Common myeloid progenitor, CD34-positive (primary cell): ENCODE measurements around the gene LAIR2.

ENCODE experiments used
- CTCF ChIA-PET: fragments of 350-600 bp; sonication (Branson Sonifier 250); formaldehyde crosslinking; loops from one replicate; lab custom pipeline; 2021; ENCODE audit warnings: antibody characterized with exemption; lab: Charles Lee
- POLR2A ChIA-PET: fragments of 350-600 bp; sonication (Branson Sonifier 250); formaldehyde crosslinking; loops from one replicate; lab custom pipeline; 2021; ENCODE audit warnings: antibody characterized with exemption; lab: Charles Lee
- DNase-seq, 3 donors: peaks; one replicate each; pipeline versions ENCODE4 v3.0.0 to v3.0.0-alpha.2; 2013
- H3K27ac ChIP-seq, 2 experiments: 1 replicate in 1 of 2; 2 replicates in 1 of 2; pipeline ENCODE4 v1.7.0; 2013; ENCODE audit warnings: inconsistent platforms in 2 of 2, low read length in 2 of 2, mild to moderate bottlenecking in 2 of 2, low read depth in 1 of 2, moderate library complexity in 1 of 2; ENCODE audit not compliant: severe bottlenecking in 2 of 2, insufficient read depth in 1 of 2, poor library complexity in 1 of 2
- H3K27me3 ChIP-seq, 5 experiments: replicated peaks in 2 of 5; 1 replicate in 3 of 5; 2 replicates in 2 of 5; pipeline versions ENCODE4 v1.6.1 to v1.7.0; 2013; ENCODE audit warnings: low read length in 4 of 5, mild to moderate bottlenecking in 2 of 5, moderate library complexity in 2 of 5, inconsistent platforms in 1 of 5; ENCODE audit not compliant: insufficient read depth in 5 of 5, control insufficient read depth in 4 of 5
- H3K36me3 ChIP-seq, 4 experiments: 1 replicate in 2 of 4; 2 replicates in 2 of 4; pipeline versions ENCODE4 v1.6.1 to v1.7.0; 2013; ENCODE audit warnings: low read length in 3 of 4, control low read depth in 1 of 4, mild to moderate bottlenecking in 1 of 4; ENCODE audit not compliant: control insufficient read depth in 4 of 4, insufficient read depth in 4 of 4
- H3K4me1 ChIP-seq, 4 experiments: 1 replicate in 3 of 4; 2 replicates in 1 of 4; pipeline versions ENCODE4 v1.6.1 to v1.7.1; 2013; ENCODE audit warnings: low read length in 3 of 4, mild to moderate bottlenecking in 3 of 4, control low read depth in 1 of 4, inconsistent platforms in 1 of 4, moderate library complexity in 1 of 4; ENCODE audit not compliant: control insufficient read depth in 4 of 4, insufficient read depth in 4 of 4; ENCODE audit errors: control extremely low read depth in 1 of 4
- H3K4me3 ChIP-seq, 7 experiments: 1 replicate in 4 of 7; 2 replicates in 3 of 7; pipeline versions ENCODE4 v1.5.1 to v1.7.0; 2013; ENCODE audit warnings: mild to moderate bottlenecking in 7 of 7, low read length in 6 of 7, moderate library complexity in 6 of 7, inconsistent platforms in 2 of 7, low read depth in 2 of 7, control low read depth in 1 of 7; ENCODE audit not compliant: insufficient read depth in 4 of 7, control insufficient read depth in 1 of 7; ENCODE audit errors: extremely low read depth in 1 of 7
- H3K9me3 ChIP-seq, 5 experiments: 1 replicate in 4 of 5; 2 replicates in 1 of 5; pipeline versions ENCODE4 v1.6.1 to v1.7.1; 2013; ENCODE audit warnings: low read length in 4 of 5, mild to moderate bottlenecking in 2 of 5, inconsistent platforms in 1 of 5, low read depth in 1 of 5, moderate library complexity in 1 of 5; ENCODE audit not compliant: control insufficient read depth in 4 of 5, insufficient read depth in 2 of 5; ENCODE audit errors: control extremely low read depth in 1 of 5
- WGBS: methylation state at CpG from one replicate; pipeline ENCODE4 v1.1.5; 2013; ENCODE audit not compliant: insufficient coverage; 5-methylcytosine and 5-hydroxymethylcytosine counted together

Gene LAIR2

GRCh38 chr19:54461613-54462012, 41.0 kb upstream of the LAIR2 start:
- Histone ChIP-seq H3K27ac (no peak overlapping the region), H3K9me3 (no peaks in the 10 kb centered on the region), H3K4me3 (no peak overlapping the region), H3K27me3 (peaks cover 0 to 5% (median 0%) of the 10 kb centered on the region in 5 experiments), H3K36me3 (peaks cover 3 to 55% (median 36%) of the 10 kb centered on the region in 4 experiments), H3K4me1 (peaks cover 0 to 51% (median 38%) of the 10 kb centered on the region in 4 experiments)
- POLR2A ChIA-PET, result interaction anchor here (0.7 to 2.3 kb wide), 4 partner anchors 8 to 1186 kb away, joined by 3 to 10 read pairs (median 6); partner anchors contain the start of gene LENG8
- CTCF ChIA-PET, result interaction anchor here (1.3 to 1.4 kb wide), 2 partner anchors 11 to 45 kb away, joined by 3 to 5 read pairs; no protein-coding TSS in a partner anchor
- DNase-seq, result no peak
- no CpG with 5 or more reads among the region's 3 CpGs for WGBS

- peaks cover 2 to 49% (median 34%) of the 10 kb centered on the region in 4 experiments for H3K36me3 ChIP-seq
- H3K27ac ChIP-seq, result peak overlapping the region in 1 of 2 experiments; percentile 54
- DNase-seq, result no peak
- peaks cover 0 to 51% (median 38%) of the 10 kb centered on the region in 4 experiments for H3K4me1 ChIP-seq
- H3K27me3 ChIP-seq, result peaks cover 0 to 5% (median 0%) of the 10 kb centered on the region in 5 experiments
- CTCF ChIA-PET, result interaction anchor here (1.3 to 1.9 kb wide), 3 partner anchors 8 to 46 kb away, joined by 3 to 10 read pairs (median 5); no protein-coding TSS in a partner anchor
- WGBS, result 87% methylated on average over 13 of the region's 15 CpGs
- POLR2A ChIA-PET, result interaction anchor here (0.7 to 2.3 kb wide), 4 partner anchors 9 to 1185 kb away, joined by 3 to 10 read pairs (median 6); partner anchors contain the start of gene LENG8
- H3K4me3 ChIP-seq, result peak overlapping the region in 5 of 7 experiments; percentile 23 to 91 (median 81)
- H3K9me3 ChIP-seq, result no peaks in the 10 kb centered on the region
These were observed 40.5 kb upstream of the LAIR2 start for GRCh38 chr19:54462047-54462654.

GRCh38 chr19:54462655-54463530, 39.7 kb upstream of the LAIR2 start:
- H3K27ac ChIP-seq, result peak overlapping the region in 1 of 2 experiments; percentile 54
- DNase-seq, result peak; percentile 72 to 85 (median 80)
- ChIA-PET POLR2A (interaction anchor here (1.4 to 2.3 kb wide), 3 partner anchors 9 to 15 kb away, joined by 5 to 10 read pairs (median 7); partner anchors contain the start of gene LENG8), CTCF (interaction anchor here (0.8 to 1.9 kb wide), 4 partner anchors 9 to 46 kb away, joined by 3 to 10 read pairs (median 4); no protein-coding TSS in a partner anchor)
- no peaks in the 10 kb centered on the region for H3K9me3 ChIP-seq
- peak overlapping the region; percentile 23 to 91 (median 76) for H3K4me3 ChIP-seq
- peaks cover 0 to 51% (median 38%) of the 10 kb centered on the region in 4 experiments for H3K4me1 ChIP-seq
- 10% methylated on average over 82 of the region's 91 CpGs for WGBS
- H3K36me3 ChIP-seq, result peaks cover 2 to 43% (median 30%) of the 10 kb centered on the region in 4 experiments
- H3K27me3 ChIP-seq, result peaks cover 0 to 5% (median 0%) of the 10 kb centered on the region in 5 experiments

GRCh38 chr19:54463531-54464043, 39.0 kb upstream of the LAIR2 start, which contains the start of gene LENG9:
Gene LENG9 (minus strand): TSS chr19:54463778. CDS start chr19:54463526, 252 bp downstream.
- CTCF ChIA-PET, result interaction anchor here (0.8 to 1.9 kb wide), 2 partner anchors 10 to 14 kb away, joined by 3 to 10 read pairs; no protein-coding TSS in a partner anchor
- H3K27me3 ChIP-seq, result peaks cover 0 to 5% (median 0%) of the 10 kb centered on the region in 5 experiments
- no peaks in the 10 kb centered on the region for H3K9me3 ChIP-seq
- peaks cover under 1 to 36% (median 23%) of the 10 kb centered on the region in 4 experiments for H3K36me3 ChIP-seq
- POLR2A ChIA-PET, result interaction anchor here (2.2 to 2.3 kb wide), 2 partner anchors 14 to 16 kb away, joined by 5 to 10 read pairs; partner anchors contain the start of gene LENG8
- peaks cover 0 to 51% (median 38%) of the 10 kb centered on the region in 4 experiments for H3K4me1 ChIP-seq
- peak within 1 kb of the TSS; percentile 33 to 66 for H3K27ac ChIP-seq
- peak; percentile 99 for DNase-seq
- H3K4me3 ChIP-seq, result peak within 1 kb of the TSS; percentile 53 to 91 (median 76)
- 0% methylated on average over 37 of the region's 41 CpGs for WGBS

GRCh38 chr19:54464044-54464629, 38.5 kb upstream of the LAIR2 start:
- peak; percentile 92 to 96 (median 95) for DNase-seq
- WGBS, result under 1% methylated on average over 25 of the region's 26 CpGs
- H3K9me3 ChIP-seq, result no peaks in the 10 kb centered on the region
- peaks cover 0 to 6% (median 0%) of the 10 kb centered on the region in 5 experiments for H3K27me3 ChIP-seq
- H3K4me1 ChIP-seq, result peaks cover 0 to 48% (median 36%) of the 10 kb centered on the region in 4 experiments
- H3K36me3 ChIP-seq, result peaks cover 0 to 31% (median 18%) of the 10 kb centered on the region in 4 experiments
- POLR2A ChIA-PET, result interaction anchor here (2.2 to 2.3 kb wide), 2 partner anchors 15 to 17 kb away, joined by 5 to 10 read pairs; partner anchors contain the start of gene LENG8
- H3K4me3 ChIP-seq, result peak overlapping the region; percentile 53 to 91 (median 76)
- CTCF ChIA-PET, result interaction anchor here (0.8 to 1.9 kb wide), 2 partner anchors 10 to 14 kb away, joined by 3 to 10 read pairs; no protein-coding TSS in a partner anchor
- H3K27ac ChIP-seq, result peak overlapping the region; percentile 33 to 66
